AG10803 (cell line): ENCODE measurements around the gene C14orf93.
"Not testable (repeated sequence)": the region's sequence is repeated elsewhere in the genome, so short reads cannot be mapped to it uniquely, and the experiment has no call there.

Experiments
- DNase-seq: peaks from one replicate; pipeline ENCODE4 v3.0.0; 2010; ENCODE audit warnings: low read depth
- H3K4me3 ChIP-seq: 2 replicates; pipeline ENCODE4 v1.5.1; 2011; ENCODE audit warnings: mild to moderate bottlenecking, low read length, control low read depth
- CTCF ChIP-seq: conservative IDR thresholded peaks from 2 replicates; pipeline ENCODE4 v1.5.1; 2011; ENCODE audit warnings: mild to moderate bottlenecking, low read length, control low read depth, inconsistent platforms

Gene C14orf93

DNA sequence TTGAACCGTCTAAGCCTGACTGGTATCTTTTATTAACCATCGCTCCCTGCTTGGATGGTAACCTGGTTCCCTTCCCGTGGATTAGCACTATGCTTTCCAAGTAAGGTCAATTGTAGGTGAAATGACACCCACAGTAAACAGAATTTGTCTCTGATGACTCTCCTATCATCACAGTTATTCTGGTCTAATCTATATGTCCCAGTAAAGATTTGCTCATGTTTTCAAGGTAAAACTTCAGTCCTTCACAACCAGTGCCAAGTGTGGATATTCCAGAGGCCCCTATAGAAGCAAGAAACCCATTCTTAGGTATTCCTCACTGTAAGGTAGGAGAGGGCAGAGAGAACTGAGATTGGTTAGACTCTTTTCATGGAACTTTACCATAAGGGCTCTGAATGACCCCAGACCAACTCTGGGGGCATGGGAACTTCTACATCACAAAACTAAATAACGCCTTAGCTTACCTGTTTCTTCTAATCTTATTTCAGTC is 43.1 kb downstream of the C14orf93 start:
- no peak for TF ChIP-seq CTCF
- DNase-seq: no peak

DNA sequence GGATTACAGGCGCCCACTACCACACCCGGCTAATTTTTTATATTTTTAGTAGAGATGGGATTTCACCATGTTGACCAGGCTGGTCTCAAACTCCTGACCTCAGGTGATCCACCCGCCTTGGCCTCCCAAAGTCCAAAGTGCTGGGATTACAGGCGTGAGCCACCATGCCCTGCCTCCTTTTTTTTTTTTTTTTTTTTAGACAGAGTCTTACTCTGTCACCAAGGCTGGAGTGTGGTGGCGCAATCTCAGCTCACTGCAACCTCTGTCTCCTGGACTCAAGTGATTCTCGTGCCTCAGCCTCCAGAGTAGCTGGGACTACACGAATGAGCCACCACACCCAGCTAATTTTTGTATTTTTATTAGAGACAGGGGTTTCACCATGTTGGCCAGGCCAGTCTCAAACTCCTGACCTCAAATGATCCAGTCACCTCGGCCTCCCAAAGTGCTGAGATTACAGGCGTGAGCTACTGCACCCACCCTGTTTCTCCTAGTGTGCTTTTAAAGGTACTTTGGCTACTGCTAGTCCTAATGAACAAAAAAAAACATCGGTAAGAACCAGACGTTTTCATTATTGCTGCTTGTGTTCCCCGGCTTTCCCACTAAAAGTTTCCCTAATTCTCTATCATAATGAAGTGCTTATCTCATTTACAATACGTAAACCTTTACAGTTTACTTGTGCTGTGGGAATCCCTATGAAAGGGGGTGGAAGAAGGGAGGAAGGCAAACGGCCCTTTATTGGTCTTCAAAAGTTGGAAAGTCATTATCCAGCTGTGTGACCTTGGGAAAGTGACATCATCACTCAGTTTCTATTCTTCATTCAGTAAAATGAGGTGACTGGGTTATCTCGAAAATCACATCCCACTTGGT is 43.8 kb downstream of the C14orf93 start:
- DNase-seq, H3K4me3 ChIP-seq: not testable (repeated sequence)

More for the DNA sequence above, 43.1 kb downstream of the C14orf93 start:
- no peak overlapping the region for H3K4me3 ChIP-seq

DNA sequence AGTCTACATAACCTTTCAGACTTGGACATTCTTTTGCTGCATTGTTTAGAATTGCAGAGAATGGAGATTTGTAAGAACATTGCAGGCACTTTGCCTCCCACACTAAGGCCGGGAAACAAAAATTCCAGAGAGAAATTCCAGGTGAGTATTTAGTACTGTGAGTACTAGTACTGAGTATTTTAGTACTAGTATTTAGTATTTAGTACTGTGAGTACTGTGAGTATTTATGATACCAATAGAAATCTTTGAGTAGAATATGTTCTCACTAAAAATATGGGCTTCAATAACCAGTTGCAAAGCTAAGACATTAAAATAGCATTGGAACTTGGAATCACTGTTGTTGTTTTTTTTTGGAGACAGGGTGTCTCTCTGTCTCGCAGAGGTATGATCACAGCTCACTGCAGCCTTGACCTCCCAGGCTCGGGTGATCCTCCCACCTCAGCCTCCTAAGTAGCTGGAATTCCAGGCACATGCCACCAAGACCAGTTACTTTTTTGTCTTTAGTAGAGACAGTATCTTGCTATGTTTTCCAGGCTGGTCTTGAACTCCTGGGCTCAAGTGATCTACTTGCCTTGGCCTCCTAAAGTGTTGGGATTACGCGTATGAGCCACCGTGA is 47.8 kb downstream of the C14orf93 start:
- TF ChIP-seq CTCF: no peak
- H3K4me3 ChIP-seq: no peak overlapping the region
- no peak for DNase-seq

DNA sequence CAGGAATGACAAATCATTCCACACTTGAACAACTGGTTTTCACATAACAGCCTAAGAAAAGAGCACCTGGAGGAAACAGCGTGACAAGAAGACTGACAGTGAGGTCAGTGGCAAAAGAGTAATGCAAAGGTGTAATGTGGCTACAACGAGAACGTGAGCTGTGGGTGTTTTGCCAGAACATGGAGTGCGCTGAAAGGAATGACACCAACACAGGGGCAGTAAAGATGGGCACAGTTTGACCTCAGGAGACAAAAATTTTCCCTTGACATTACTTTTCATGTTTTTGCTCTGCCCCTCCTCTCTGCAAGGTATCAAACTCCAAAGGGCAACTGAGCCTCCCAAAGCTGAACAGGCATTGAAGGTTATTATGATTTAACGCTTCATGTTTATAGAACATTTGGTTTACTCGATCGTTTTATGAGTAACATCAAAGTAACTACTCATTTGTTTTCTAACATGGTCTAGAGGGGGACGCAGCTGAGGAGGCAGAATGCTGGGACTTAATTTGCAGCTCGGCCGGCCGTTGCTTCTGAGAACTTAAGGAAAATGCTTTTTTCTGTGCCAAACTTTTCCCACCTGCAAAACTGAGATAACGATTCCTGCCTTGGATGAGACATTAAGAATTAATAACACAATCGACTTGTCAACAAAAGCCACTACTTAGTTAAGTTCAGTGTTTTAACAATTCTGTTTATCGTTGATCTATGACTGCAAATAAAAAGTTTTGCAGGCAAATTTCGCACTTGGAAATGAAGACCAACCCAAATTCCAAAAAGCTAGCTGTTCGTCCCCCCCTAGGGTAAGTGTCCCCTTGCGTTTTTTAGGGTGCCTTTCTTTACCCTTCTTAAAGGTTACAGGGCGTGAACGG is 54.0 kb downstream of the C14orf93 start:
- DNase-seq: no peak
- TF ChIP-seq CTCF: no peak
- peak overlapping the region; percentile 71 for H3K4me3 ChIP-seq

DNA sequence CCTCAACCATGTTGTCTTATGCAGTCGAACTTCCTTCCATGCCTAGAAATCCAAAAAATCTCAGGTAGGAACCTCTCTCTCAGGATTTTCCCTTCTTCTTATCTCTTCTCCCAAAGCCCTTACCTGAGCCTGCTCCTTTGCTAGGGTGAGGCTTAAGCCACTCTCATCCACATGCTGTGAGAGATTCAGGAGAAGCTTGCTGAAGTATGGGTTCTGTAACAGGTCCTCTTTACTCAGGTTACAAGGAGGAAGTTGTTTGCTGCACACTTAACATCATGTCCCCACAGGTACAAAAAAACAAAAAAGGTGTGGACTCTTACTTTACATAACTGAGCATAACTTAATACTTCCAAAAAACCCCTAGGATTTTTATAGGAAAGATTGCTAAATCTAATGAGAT is 57.5 kb downstream of the C14orf93 start:
- no peak overlapping the region for H3K4me3 ChIP-seq
- DNase-seq: no peak
- TF ChIP-seq CTCF: no peak

DNA sequence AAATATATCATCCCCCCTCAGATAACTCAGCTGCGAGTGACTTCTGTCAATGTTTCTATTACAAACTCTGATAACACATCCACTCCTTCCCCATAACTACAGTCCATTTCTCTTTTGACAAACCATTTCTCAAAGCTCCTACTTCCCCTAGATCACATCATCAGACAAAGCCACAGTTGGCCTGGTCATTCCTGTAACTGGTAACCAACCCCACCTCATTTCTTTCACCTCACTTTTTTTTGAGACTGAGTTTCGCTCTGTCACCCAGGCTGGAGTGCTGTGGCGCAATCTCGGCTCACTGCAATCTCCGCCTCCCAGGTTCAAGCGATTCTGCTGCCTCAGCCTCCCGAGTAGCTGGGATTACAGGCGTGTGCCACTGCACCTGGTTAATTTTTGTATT is 58.1 kb downstream of the C14orf93 start:
- DNase-seq, H3K4me3 ChIP-seq: not testable (repeated sequence)

- TF ChIP-seq CTCF: no peak
- H3K4me3 ChIP-seq: no peak overlapping the region
- DNase-seq: no peak
Observed at GRCh38 chr14:22945642-22946041, 64.3 kb downstream of the C14orf93 start.
